PC-9 (cell line): ENCODE results near the gene DGKG. TPM values are rescaled to one million over a fixed set of nuclear protein-coding genes. Genes with fewer than 3 reads are reported as not detected.

ENCODE experiments used
- BruUV-seq: library from RNA; stranded (reverse); fragments of 400-500 nt; replicated peaks from 2 replicates; lab custom pipeline; 2021; lab: Mats Ljungman, UMichigan
- CTCF ChIA-PET: fragments of 300-600 bp; sonication (Branson Sonifier 250); formaldehyde crosslinking; loops from one replicate; lab custom pipeline; 2022; ENCODE audit warnings: antibody characterized with exemption; lab: Charles Lee
- POLR2A ChIA-PET: fragments of 300-600 bp; sonication (Branson Sonifier 250); formaldehyde crosslinking; loops from one replicate; lab custom pipeline; 2022; ENCODE audit warnings: antibody characterized with exemption; ENCODE audit not compliant: unreplicated experiment; lab: Charles Lee
- DNase-seq, 2 experiments: peaks; one replicate each; pipeline versions ENCODE4 v3.0.0 to v3.0.0-alpha.2; 2015 to 2022; ENCODE audit warnings: mixed read lengths in 1 of 2
- H2AFZ ChIP-seq: fragments of 200-600 bp; sonication (generic); 2 replicates; pipeline ENCODE4 v1.8.1; 2017; ENCODE audit warnings: antibody characterized with exemption
- H3F3A ChIP-seq: fragments of 200-600 bp; sonication (generic); 2 replicates; pipeline ENCODE4 v1.8.1; 2017; ENCODE audit warnings: antibody characterized with exemption, mild to moderate bottlenecking, low read depth; ENCODE audit not compliant: insufficient read depth
- H3K27ac ChIP-seq: fragments of 200-600 bp; sonication (generic); 2 replicates; pipeline ENCODE4 v1.6.1; 2016; ENCODE audit warnings: mixed run types
- H3K27me3 ChIP-seq: fragments of 200-600 bp; sonication (generic); 2 replicates; pipeline ENCODE4 v1.6.1; 2016; ENCODE audit warnings: low read depth, mixed run types; ENCODE audit not compliant: insufficient read depth
- H3K36me3 ChIP-seq: fragments of 200-600 bp; sonication (generic); 2 replicates; pipeline ENCODE4 v1.6.1; 2016; ENCODE audit warnings: low read depth, mixed run types
- H3K4me1 ChIP-seq: fragments of 200-600 bp; sonication (generic); replicated peaks from 2 replicates; pipeline ENCODE4 v1.6.1; 2016; ENCODE audit warnings: mixed run types; ENCODE audit not compliant: insufficient read depth
- H3K4me2 ChIP-seq: fragments of 200-600 bp; sonication (generic); 2 replicates; pipeline ENCODE4 v1.6.1; 2017; ENCODE audit warnings: mixed run types
- H3K4me3 ChIP-seq: fragments of 200-600 bp; sonication (generic); 2 replicates; pipeline ENCODE4 v1.6.1; 2016; ENCODE audit warnings: mixed run types
- H3K79me2 ChIP-seq: fragments of 200-600 bp; sonication (generic); 2 replicates; pipeline ENCODE4 v1.6.1; 2017; ENCODE audit warnings: low read depth, mixed run types
- H3K9me2 ChIP-seq: fragments of 200-600 bp; sonication (generic); 2 replicates; pipeline ENCODE4 v1.8.1; 2017; ENCODE audit warnings: mild to moderate bottlenecking; ENCODE audit not compliant: insufficient read depth
- H3K9me3 ChIP-seq: fragments of 200-600 bp; sonication (generic); 2 replicates; pipeline ENCODE4 v1.8.1; 2016; ENCODE audit warnings: low read depth; ENCODE audit not compliant: insufficient read depth
- H4K20me1 ChIP-seq: fragments of 200-600 bp; sonication (generic); 2 replicates; pipeline ENCODE4 v1.8.1; 2017; ENCODE audit not compliant: insufficient read depth
- EZH2 ChIP-seq: fragments of 200-600 bp; sonication (generic); IDR thresholded peaks from 2 replicates; pipeline ENCODE4 v1.8.0; 2017; ENCODE audit warnings: antibody characterized with exemption, low read depth
- intact Hi-C: fragments of 100-400 bp; cut with micrococcal nuclease; formaldehyde crosslinking; loops from one replicate; pipeline ENCODE4 v1.10.0; 2022; ENCODE audit not compliant: unreplicated experiment
- total RNA-seq: library from RNA; stranded (reverse); gene quantifications from 2 replicates; pipeline ENCODE4 v1.2.3, GENCODE V29; 2021
- TF ChIP-seq, protein P1 (sequence below): fragments of 200-600 bp; sonication (generic); conservative IDR thresholded peaks from 2 replicates; pipeline ENCODE4 v1.6.1; 2017; ENCODE audit warnings: mixed run types, antibody characterized with exemption, mild to moderate bottlenecking, moderate library complexity

DGKG gene
- total RNA-seq, 1 experiment from 2014 or later: 20.0 TPM

DNA sequence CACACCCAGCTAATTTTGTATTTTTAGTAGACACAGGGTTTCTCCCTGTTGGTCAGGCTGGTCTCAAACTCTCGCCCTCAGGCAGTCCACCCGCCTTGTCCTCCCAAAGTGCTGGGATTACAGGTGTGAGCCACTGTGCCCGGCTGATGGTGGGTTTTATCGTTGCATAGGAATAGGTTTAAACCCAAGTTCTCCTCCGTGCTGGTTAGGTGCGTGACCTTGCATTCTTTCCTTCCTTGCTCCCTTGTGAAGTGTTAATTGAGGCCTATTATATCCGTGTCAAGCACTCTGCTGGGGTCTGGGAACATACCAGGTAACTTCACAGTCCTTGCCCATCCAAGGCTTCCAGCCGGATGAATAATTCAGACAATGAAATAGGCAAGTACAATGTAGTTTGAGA, 233.9 kb downstream of the DGKG start:
- POLR2A ChIA-PET: interaction anchor here (0.5 kb wide), 1 partner anchor 10 kb away, joined by 8 read pairs; no protein-coding TSS in a partner anchor
- H3K4me3 ChIP-seq: no peak overlapping the region
- H3K36me3 ChIP-seq: no peaks in the 10 kb centered on the region
- no peak overlapping the region for H3K27ac ChIP-seq
- no TSS peak for BruUV-seq
- no peaks in the 10 kb centered on the region for H3K4me1 ChIP-seq
- H3K27me3 ChIP-seq: no peaks in the 10 kb centered on the region
- H3K4me2 ChIP-seq: no peak overlapping the region
- no peaks in the 10 kb centered on the region for H3F3A ChIP-seq
- DNase-seq: no peak
- no peaks in the 10 kb centered on the region for H3K9me3 ChIP-seq
- intact Hi-C loops: no loop called here
- H3K9me2 ChIP-seq: no peaks in the 10 kb centered on the region
- H4K20me1 ChIP-seq: no peaks in the 10 kb centered on the region
- CTCF ChIA-PET: no interaction called here
- no peaks in the 10 kb centered on the region for H3K79me2 ChIP-seq
- no peak for TF ChIP-seq EZH2
- TF ChIP-seq, protein P1, sequence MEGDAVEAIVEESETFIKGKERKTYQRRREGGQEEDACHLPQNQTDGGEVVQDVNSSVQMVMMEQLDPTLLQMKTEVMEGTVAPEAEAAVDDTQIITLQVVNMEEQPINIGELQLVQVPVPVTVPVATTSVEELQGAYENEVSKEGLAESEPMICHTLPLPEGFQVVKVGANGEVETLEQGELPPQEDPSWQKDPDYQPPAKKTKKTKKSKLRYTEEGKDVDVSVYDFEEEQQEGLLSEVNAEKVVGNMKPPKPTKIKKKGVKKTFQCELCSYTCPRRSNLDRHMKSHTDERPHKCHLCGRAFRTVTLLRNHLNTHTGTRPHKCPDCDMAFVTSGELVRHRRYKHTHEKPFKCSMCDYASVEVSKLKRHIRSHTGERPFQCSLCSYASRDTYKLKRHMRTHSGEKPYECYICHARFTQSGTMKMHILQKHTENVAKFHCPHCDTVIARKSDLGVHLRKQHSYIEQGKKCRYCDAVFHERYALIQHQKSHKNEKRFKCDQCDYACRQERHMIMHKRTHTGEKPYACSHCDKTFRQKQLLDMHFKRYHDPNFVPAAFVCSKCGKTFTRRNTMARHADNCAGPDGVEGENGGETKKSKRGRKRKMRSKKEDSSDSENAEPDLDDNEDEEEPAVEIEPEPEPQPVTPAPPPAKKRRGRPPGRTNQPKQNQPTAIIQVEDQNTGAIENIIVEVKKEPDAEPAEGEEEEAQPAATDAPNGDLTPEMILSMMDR: no peak
- H2AFZ ChIP-seq: no peak overlapping the region

DNA sequence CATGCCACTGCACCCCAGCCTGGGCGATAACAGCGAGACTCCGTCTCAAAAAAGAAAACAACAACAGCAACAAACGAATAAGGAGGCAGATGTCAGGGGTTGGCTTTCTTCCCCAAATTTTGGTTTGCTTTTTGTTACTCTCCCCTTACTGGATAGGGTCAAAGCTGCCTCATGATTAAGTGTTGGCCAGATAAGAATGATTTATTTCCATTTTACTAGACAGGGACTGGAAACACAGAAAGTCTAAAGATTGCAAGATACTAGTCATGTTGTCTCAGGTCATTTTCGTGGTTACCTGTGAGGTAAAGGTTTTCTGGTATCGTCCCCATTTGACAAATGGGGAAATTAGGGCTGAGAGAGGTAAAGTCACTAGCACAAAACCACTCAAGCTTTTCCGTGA, 234.6 kb downstream of the DGKG start:
- H3K4me1 ChIP-seq: 0 out of 2 replicates have a peak, but pooled peaks cover under 1% of the 10 kb centered on the region
- no peaks in the 10 kb centered on the region for H3K27me3 ChIP-seq
- H3K27ac ChIP-seq: no peak overlapping the region
- TF ChIP-seq, protein P1: no peak
- no peak for TF ChIP-seq EZH2
- ChIA-PET CTCF (no interaction called here), POLR2A (no interaction called here)
- H3K4me2 ChIP-seq: no peak overlapping the region
- no peaks in the 10 kb centered on the region for H4K20me1 ChIP-seq
- H3K9me2 ChIP-seq: no peaks in the 10 kb centered on the region
- no peak overlapping the region for H3K4me3 ChIP-seq
- H3K9me3 ChIP-seq: no peaks in the 10 kb centered on the region
- DNase-seq: no peak
- intact Hi-C loops: no loop called here
- H3K79me2 ChIP-seq: no peaks in the 10 kb centered on the region
- no peaks in the 10 kb centered on the region for H3K36me3 ChIP-seq
- no peak overlapping the region for H2AFZ ChIP-seq
- BruUV-seq: no TSS peak
- H3F3A ChIP-seq: no peaks in the 10 kb centered on the region

DNA sequence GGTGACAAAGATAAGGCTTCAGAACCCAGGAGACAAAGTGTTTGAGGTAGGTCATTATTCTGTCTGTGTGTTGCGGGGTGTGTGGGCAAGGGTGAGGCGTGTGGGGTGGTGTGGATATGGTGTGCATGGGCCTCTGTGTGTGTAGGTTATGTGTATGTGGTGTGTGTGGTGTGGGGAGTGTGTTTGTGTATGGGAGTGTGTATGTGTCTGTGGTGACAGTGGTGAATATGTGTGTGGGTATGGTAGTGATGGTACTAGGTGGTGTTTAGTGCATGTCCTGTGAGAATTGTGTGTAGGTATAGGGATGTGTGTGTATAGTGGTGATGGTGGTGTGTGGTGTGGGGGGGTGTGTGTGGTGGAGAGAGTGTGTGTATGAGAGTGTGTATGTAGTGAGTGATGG, 236.9 kb downstream of the DGKG start:
- POLR2A ChIA-PET: no interaction called here
- Histone ChIP-seq H3K4me1 (0 out of 2 replicates have a peak, but pooled peaks cover 5% of the 10 kb centered on the region), H3K36me3 (no peaks in the 10 kb centered on the region), H3K9me2 (no peaks in the 10 kb centered on the region), H2AFZ (no peak overlapping the region), H3K4me2 (no peak overlapping the region), H4K20me1 (no peaks in the 10 kb centered on the region), H3K9me3 (no peaks in the 10 kb centered on the region), H3K79me2 (no peaks in the 10 kb centered on the region), H3F3A (no peaks in the 10 kb centered on the region), H3K27ac (no peak overlapping the region), H3K4me3 (no peak overlapping the region), H3K27me3 (no peaks in the 10 kb centered on the region)
- TF ChIP-seq, protein P1: no peak
- no peak for TF ChIP-seq EZH2
- BruUV-seq: no TSS peak
- CTCF ChIA-PET: no interaction called here
- intact Hi-C loops: no loop called here
- no peak for DNase-seq
